ENCODE data around the gene PBX2. TPM values are rescaled to one million over a fixed set of nuclear protein-coding genes. Genes with fewer than 3 reads are reported as not detected.

The PBX2 gene
- total RNA-seq, 1 experiment from 2014 or later = 176 TPM

GRCh38 chr6:32175711-32176475, 14.1 kb downstream of the PBX2 start, which contains the start of gene AGPAT1:
AGPAT1 (minus strand) TSS chr6:32176084; CDS start chr6:32171496, 4,588 bp downstream.
- Histone ChIP-seq H3K23me2 (ENCODE audit: insufficient read length, low read depth, low read length, poor library complexity, severe bottlenecking) (peaks cover 22% of the 10 kb centered on the region), H2BK120ac (ENCODE audit: low read depth, low read length, poor library complexity, severe bottlenecking) (peak within 1 kb of the TSS; percentile 51), H2BK20ac (ENCODE audit: low read depth, low read length, poor library complexity, severe bottlenecking) (no peak within 1 kb of the TSS), H3K9ac (ENCODE audit: extremely low read depth, insufficient read length, low read length) (peak within 1 kb of the TSS; percentile 83), H3K14ac (ENCODE audit: insufficient read depth, low read length) (peak within 1 kb of the TSS; percentile 86; the same call in 1 of the 2 replicates), H3K79me2 (ENCODE audit: insufficient read depth, low read length) (peaks cover 18% of the 10 kb centered on the region; the same call in 1 of the 2 replicates), H2BK5ac (ENCODE audit: insufficient read length, low read length) (peak within 1 kb of the TSS; percentile 11), H4K5ac (ENCODE audit: insufficient read length, low read depth, low read length) (no peak within 1 kb of the TSS), H3K9me3 (ENCODE audit: control insufficient read depth, low read depth, low read length) (no peaks in the 10 kb centered on the region), H3K23ac (ENCODE audit: insufficient read length, low read depth, low read length) (no peak within 1 kb of the TSS), H3K4me2 (ENCODE audit: insufficient read depth, insufficient read length, low read length) (peak within 1 kb of the TSS; percentile 83), H3K27ac (ENCODE audit: insufficient read length, low read depth, low read length) (peak within 1 kb of the TSS; percentile 68), H2BK12ac (ENCODE audit: insufficient read length, low read depth, low read length) (no peak within 1 kb of the TSS), H3K18ac (ENCODE audit: insufficient read length, low read depth, low read length) (peak within 1 kb of the TSS; percentile 90), H3T11ph (ENCODE audit: low read length) (peak within 1 kb of the TSS; percentile 76), H2AFZ (ENCODE audit: low read length) (no peak within 1 kb of the TSS), H3K4ac (ENCODE audit: low read depth, low read length) (no peak within 1 kb of the TSS; the same call in 1 of the 2 replicates), H3K79me1 (ENCODE audit: insufficient read depth, low read depth, low read length, poor library complexity, severe bottlenecking) (no peaks in the 10 kb centered on the region), H3K4me1 (ENCODE audit: insufficient read depth, low read length) (peaks cover 7% of the 10 kb centered on the region), H4K20me1 (ENCODE audit: control insufficient read depth, insufficient read depth, insufficient read length) (no peaks in the 10 kb centered on the region), H3K27me3 (ENCODE audit: insufficient read depth, low read length) (no peaks in the 10 kb centered on the region), H3K56ac (ENCODE audit: insufficient read length, low read depth, low read length) (no peak within 1 kb of the TSS), H4K91ac (ENCODE audit: insufficient read length, low read depth, low read length) (no peak within 1 kb of the TSS), H2AK5ac (ENCODE audit: insufficient read length, low read length) (peak within 1 kb of the TSS; percentile 30), H4K8ac (replicated peaks; ENCODE audit: insufficient read length, low read depth, low read length) (no peak within 1 kb of the TSS), H2BK15ac (ENCODE audit: low read depth, low read length) (no peak within 1 kb of the TSS)
- H3K36me3 Mint-ChIP-seq (ENCODE audit: insufficient read depth in 1 of 3, low read depth in 3 of 3) = peaks cover 22 to 34% (median 33%) of the 10 kb centered on the region in 3 experiments
- no CpG with 5 or more reads among the region's 27 CpGs for WGBS (ENCODE audit: extremely low coverage, insufficient read length, low lambda C conversion rate)
- H3K27ac Mint-ChIP-seq = peak within 1 kb of the TSS; percentile 98
- H3K4me3 Mint-ChIP-seq = peak within 1 kb of the TSS; percentile 83 to 86
- DNase-seq = peak; percentile 97
- no peaks in the 10 kb centered on the region; a peak in 1 of 5 replicates for H3K9me3 Mint-ChIP-seq
- TF ChIP-seq, protein P1, sequence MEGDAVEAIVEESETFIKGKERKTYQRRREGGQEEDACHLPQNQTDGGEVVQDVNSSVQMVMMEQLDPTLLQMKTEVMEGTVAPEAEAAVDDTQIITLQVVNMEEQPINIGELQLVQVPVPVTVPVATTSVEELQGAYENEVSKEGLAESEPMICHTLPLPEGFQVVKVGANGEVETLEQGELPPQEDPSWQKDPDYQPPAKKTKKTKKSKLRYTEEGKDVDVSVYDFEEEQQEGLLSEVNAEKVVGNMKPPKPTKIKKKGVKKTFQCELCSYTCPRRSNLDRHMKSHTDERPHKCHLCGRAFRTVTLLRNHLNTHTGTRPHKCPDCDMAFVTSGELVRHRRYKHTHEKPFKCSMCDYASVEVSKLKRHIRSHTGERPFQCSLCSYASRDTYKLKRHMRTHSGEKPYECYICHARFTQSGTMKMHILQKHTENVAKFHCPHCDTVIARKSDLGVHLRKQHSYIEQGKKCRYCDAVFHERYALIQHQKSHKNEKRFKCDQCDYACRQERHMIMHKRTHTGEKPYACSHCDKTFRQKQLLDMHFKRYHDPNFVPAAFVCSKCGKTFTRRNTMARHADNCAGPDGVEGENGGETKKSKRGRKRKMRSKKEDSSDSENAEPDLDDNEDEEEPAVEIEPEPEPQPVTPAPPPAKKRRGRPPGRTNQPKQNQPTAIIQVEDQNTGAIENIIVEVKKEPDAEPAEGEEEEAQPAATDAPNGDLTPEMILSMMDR (conservative IDR thresholded peaks at IDR 0.05) = no peak
- H3K4me1 Mint-ChIP-seq = peaks cover 38 to 47% of the 10 kb centered on the region in 2 experiments
- H3K27me3 Mint-ChIP-seq (ENCODE audit: low read depth) = no peaks in the 10 kb centered on the region; the same call in 1 of the 2 replicates
